Stimulated activated CD8-positive, alpha-beta memory T cell treated with anti-CD3 and anti-CD28 coated beads, Interleukin-15, amount 100 ng/mL, for 24 hours (primary cell): ENCODE measurements around the gene RIMOC1.
A peak's percentile ranks its signal among the peaks of the same experiment; 100 is the strongest.
"Not testable (repeated sequence)": the region's sequence is repeated elsewhere in the genome, so short reads cannot be mapped to it uniquely, and the experiment has no call there.

Experiments
- DNase-seq: peaks from one replicate; pipeline ENCODE4 v3.0.0-alpha.2; 2020; ENCODE audit warnings: low read depth

Gene RIMOC1

GRCh38 chr5:41891066-41891707 is 13.0 kb upstream of the RIMOC1 start:
- no peak for DNase-seq

GRCh38 chr5:41892031-41892430 is 12.1 kb upstream of the RIMOC1 start:
- no peak for DNase-seq

GRCh38 chr5:41893074-41893851 is 10.9 kb upstream of the RIMOC1 start:
- no peak for DNase-seq

GRCh38 chr5:41896230-41896629 is 7.9 kb upstream of the RIMOC1 start:
- DNase-seq = no peak

- no peak for DNase-seq
Measured at GRCh38 chr5:41903382-41903891, 707 bp upstream of the RIMOC1 start.

- DNase-seq = no peak
Measured at GRCh38 chr5:41906151-41906550, 2.0 kb downstream of the RIMOC1 start.

GRCh38 chr5:41908374-41909079 is 4.4 kb downstream of the RIMOC1 start:
- no peak for DNase-seq

GRCh38 chr5:41918105-41918504 is 14.0 kb downstream of the RIMOC1 start:
- DNase-seq = no peak

- no peak for DNase-seq
Measured at GRCh38 chr5:41921166-41921565, 17.0 kb downstream of the RIMOC1 start.

GRCh38 chr5:41921874-41922273 is 17.7 kb downstream of the RIMOC1 start:
- no peak for DNase-seq

GRCh38 chr5:41924526-41924871 is 20.4 kb downstream of the RIMOC1 start:
- no peak for DNase-seq

GRCh38 chr5:41924872-41925554 is 20.9 kb downstream of the RIMOC1 start, which contains the start of gene FBXO4:
FBXO4 (plus strand) TSS chr5:41925281; CDS start chr5:41925310, 29 bp downstream.
- peak; percentile 67 for DNase-seq

- peak; percentile 12 for DNase-seq
Measured at GRCh38 chr5:41925555-41925951, 21.4 kb downstream of the RIMOC1 start.

- DNase-seq = no peak
Measured at GRCh38 chr5:41927604-41928003, 23.5 kb downstream of the RIMOC1 start.

GRCh38 chr5:41929035-41929434 is 24.9 kb downstream of the RIMOC1 start:
- no peak for DNase-seq

- DNase-seq = no peak
Measured at GRCh38 chr5:41932770-41933169, 28.6 kb downstream of the RIMOC1 start.

- DNase-seq = no peak
Measured at GRCh38 chr5:41935544-41935943, 31.4 kb downstream of the RIMOC1 start.

GRCh38 chr5:41940641-41941040 is 36.5 kb downstream of the RIMOC1 start:
- no peak for DNase-seq

- not testable (repeated sequence) for DNase-seq
Measured at GRCh38 chr5:41945332-41945955, 41.3 kb downstream of the RIMOC1 start.

GRCh38 chr5:41951224-41951623 is 47.1 kb downstream of the RIMOC1 start:
- DNase-seq = no peak
